Neural progenitor cell (in vitro differentiated cells): ENCODE measurements around the gene ZNF81.

ENCODE experiments used
- CTCF ChIP-seq: fragments of 200-600 bp; sonication (generic); IDR thresholded peaks from 2 replicates; pipeline ENCODE4 v1.5.1; 2017; ENCODE audit warnings: antibody characterized with exemption, mild to moderate bottlenecking
- EZH2 ChIP-seq: fragments of 200-600 bp; sonication (generic); IDR thresholded peaks from 2 replicates; pipeline ENCODE4 v1.6.1; 2017; ENCODE audit warnings: antibody characterized with exemption, mild to moderate bottlenecking, moderate library complexity
- EZH2phosphoT487 ChIP-seq: fragments of 200-600 bp; sonication (generic); IDR thresholded peaks from 2 replicates; pipeline ENCODE4 v1.6.1; 2017; ENCODE audit warnings: antibody characterized with exemption

GRCh38 chrX:47880927-47881326, 44.2 kb downstream of the ZNF81 start:
- TF ChIP-seq CTCF (no peak), EZH2phosphoT487 (no peak), EZH2 (no peak)
